SK-N-DZ (cell line): ENCODE data around the gene PHLPP1.
A peak's percentile ranks its signal among the peaks of the same experiment; 100 is the strongest.
"Not testable (repeated sequence)": the region's sequence is repeated elsewhere in the genome, so short reads cannot be mapped to it uniquely, and the experiment has no call there.

Experiments used
- DNase-seq: peaks from one replicate; pipeline ENCODE4 v3.0.0-alpha.2; 2015; ENCODE audit warnings: low spot score

Gene PHLPP1

GRCh38 chr18:62883937-62884735 lies 168.8 kb downstream of the PHLPP1 start:
- no peak for DNase-seq

DNA sequence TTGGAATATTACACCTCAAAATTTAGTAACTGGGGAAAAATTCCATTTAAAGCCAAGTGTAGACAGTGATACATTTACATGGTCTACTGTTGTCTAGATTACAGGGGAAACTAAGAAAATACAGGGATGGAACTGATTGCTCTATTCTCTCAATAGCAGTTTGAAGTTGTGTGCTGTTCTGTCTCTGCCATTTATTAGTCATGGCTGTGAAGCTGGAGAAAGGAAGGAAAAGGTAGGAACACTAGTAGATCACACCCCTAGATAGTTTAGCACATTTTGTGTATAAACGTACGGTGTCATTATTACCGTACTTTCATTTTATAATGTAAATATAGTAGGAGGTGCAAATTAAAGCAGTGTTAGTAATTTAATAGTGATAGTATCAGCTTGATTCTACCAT lies 170.5 kb downstream of the PHLPP1 start:
- DNase-seq, result no peak

- no peak for DNase-seq
Observed at GRCh38 chr18:62894681-62895390, 179.5 kb downstream of the PHLPP1 start.

- no peak for DNase-seq
Observed at GRCh38 chr18:62897153-62897552, 181.8 kb downstream of the PHLPP1 start.

DNA sequence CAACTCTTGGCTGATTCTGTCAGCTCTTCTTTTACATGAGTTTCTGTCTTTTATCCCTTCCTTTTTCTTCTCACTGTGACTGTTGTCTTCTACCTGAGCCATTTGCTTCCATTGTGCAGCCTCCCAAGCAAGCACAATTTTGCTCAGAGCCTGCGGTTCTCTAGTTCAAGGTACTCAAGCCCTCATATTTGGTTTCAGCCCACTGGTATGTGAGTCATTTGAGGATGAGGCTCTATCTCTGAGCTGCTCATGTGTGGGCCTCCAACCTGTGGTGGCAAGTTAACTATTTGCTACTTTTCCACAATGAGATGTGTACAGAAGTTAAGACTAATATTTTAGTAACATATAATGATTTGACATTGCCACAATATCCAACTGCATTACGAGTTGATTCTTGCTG lies 183.0 kb downstream of the PHLPP1 start:
- DNase-seq, result no peak

GRCh38 chr18:62899534-62899933 lies 184.2 kb downstream of the PHLPP1 start:
- DNase-seq, result no peak

GRCh38 chr18:62900132-62900883 lies 185.0 kb downstream of the PHLPP1 start:
- DNase-seq, result no peak

DNA sequence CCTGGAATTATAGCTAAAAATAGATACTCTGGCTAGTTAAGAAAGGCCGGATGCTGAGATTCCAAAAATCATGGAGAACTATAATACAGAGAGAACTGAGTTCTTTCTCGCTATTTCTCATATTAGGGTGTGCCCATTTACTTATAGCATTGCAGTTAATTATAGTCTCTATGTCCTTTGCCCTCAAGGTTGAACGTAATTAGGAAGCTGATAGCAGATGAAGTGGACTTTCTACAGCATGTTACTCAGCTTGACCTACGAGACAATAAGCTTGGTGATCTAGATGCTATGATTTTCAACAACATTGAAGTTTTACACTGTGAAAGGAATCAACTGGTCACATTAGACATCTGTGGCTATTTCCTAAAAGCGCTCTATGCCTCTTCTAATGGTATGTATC lies 187.4 kb downstream of the PHLPP1 start:
- no peak for DNase-seq

DNA sequence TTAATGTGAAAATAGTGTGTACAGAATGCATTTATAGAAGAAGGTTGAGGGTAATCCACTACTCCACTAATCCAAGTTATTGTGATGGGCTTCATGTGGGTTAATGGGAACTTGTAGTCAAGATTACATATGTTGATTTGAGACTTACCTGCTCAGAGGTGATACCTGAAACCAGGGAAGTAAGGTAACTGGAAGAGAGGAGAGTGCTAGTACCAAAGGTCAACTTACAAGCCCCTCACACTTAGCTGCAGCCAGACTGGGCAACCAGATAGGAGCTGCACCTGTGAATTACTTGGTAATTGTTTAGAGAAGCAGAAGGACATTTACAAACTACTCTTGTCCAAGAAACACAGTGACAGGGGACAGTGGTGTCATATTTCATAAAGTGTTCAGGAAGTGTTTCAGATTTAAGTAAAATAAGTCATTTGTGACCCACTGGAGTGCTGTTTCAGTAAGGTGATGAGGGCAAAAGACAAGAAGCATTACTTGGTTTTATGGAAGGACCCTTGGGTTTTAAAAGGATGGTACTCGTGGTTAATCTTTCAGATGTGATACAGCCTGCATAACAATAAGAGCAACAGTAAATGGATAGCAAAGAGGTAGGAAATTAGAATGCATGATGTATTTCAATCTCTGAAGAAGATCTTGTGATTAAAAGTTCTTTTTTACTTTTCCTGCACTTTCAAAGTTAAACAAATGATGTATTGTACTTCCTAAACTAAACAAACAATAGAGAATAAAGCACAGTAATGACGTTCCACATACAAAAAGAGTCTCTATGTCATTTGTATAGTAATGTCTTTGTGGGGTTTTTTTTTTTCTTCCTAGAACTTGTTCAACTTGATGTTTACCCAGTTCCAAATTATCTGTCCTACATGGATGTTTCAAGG lies 189.3 kb downstream of the PHLPP1 start:
- DNase-seq, result no peak

GRCh38 chr18:62912885-62913284 lies 197.5 kb downstream of the PHLPP1 start:
- no peak for DNase-seq

DNA sequence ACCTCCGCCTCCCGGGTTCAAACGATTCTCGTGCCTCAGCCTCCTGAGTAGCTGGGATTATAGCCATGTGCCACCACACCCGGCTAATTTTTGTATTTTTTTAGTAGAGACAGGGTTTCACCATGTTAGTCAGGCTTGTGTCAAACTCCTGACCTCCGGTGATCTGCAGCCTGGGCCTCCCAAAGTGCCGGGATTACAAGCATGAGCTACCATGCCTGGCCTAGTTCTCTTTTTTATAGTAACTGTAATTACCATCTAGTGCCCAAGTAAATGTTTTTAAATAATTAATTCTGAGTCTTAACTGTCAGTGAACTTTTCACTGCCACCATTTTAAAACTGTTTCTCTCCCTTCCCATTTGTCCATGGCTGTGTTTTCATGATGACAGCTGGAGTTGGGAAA lies 198.5 kb downstream of the PHLPP1 start:
- not testable (repeated sequence) for DNase-seq

- no peak for DNase-seq
Observed at GRCh38 chr18:62914871-62915392, 199.6 kb downstream of the PHLPP1 start.

- DNase-seq, result no peak
Observed at GRCh38 chr18:62918361-62918760, 203.0 kb downstream of the PHLPP1 start.

DNA sequence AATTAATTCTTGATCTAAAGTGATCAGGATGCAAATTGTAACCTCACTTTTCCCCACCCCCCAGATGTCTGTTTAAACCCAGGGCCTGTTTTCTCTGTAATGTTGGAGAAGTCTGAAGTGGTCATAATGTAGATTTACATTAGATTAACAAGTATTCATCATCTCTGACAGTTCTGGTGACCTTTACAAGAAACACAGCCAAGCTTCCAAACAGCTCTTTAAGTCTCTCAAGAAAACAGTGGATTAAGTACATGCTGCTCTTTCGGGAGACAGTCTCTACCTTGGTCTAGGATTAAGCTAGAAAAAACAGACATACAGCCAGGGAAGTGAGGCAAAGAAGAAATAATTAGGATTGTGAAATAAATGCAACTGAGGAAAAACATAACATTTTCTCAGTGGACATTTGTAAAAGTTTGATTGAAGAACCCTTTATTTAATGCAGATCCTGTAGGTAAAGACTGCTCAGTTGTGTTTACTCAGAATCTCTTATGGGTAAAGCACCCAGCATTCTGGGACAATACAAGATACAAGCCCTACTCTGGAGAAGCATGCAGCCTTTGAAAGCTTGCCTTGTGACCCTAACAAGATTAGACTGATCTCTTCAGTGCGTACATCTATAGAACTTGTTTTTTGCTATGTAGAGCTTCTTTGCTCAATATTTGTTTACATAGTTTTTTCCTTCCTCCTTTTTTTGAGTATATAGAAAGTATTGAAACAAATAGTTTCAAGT lies 203.9 kb downstream of the PHLPP1 start:
- peak; percentile 37 for DNase-seq

- no peak for DNase-seq
Observed at GRCh38 chr18:62925031-62925688, 209.8 kb downstream of the PHLPP1 start.

DNA sequence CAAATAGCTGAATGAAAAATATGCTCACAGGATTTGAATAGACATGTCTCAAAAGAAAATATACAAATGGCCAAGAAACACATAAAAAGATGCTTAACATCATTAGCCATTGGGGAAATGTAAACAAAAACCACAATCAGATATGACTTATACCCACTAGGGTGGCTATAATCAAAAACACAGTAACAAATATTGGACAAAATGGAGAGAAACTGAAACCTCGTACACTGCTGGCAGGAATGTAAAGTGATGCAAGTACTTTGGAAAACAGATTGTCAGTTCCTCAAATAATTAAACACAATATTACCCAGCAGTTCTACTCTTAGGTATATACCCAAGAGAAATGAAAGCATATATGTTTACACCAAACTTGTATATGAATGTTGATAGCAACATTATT lies 213.0 kb downstream of the PHLPP1 start:
- DNase-seq, result no peak

- DNase-seq, result no peak
Observed at GRCh38 chr18:62933261-62933887, 218.0 kb downstream of the PHLPP1 start.

DNA sequence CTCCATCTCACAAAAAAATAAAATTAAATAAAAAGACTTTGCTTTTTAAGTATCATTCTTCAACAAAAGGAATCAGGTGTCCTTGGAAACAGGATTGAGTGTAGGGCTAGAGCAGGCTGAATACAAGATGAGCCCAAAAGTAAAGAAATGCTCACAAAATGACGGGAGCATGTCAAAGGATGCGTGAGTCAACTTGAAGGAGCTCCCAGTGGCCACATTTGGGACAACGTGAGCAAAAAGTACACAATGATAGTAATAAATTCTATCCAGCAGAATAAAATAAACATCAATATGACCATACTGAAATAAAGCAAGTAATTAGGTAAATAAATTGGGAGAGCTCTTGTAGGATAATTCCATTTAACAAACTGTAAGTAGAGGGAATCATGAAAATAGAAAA lies 220.7 kb downstream of the PHLPP1 start:
- no peak for DNase-seq

DNA sequence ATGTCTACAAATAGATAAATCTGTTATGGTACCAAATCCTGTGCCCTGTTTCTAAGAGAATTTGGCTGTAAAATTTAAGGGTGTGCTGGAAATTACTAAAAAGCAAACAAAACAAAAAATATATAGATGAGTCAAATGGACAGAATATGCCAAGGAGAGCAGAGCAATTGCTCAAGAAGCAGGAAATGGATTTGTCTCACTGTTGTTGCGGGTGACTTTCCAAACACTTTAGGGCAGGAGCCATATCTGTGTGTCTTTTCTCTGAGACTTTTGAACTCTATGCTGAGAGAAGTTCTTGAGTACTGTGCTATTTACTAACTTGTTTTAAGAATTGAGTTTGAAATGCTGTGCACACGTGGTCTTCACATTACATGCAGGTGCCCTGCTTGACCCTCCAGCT lies 221.7 kb downstream of the PHLPP1 start:
- no peak for DNase-seq
